NAMALWA (cell line): ENCODE data around the gene P2RY14.
"Not testable (repeated sequence)": the region's sequence is repeated elsewhere in the genome, so short reads cannot be mapped to it uniquely, and the experiment has no call there.

Experiments
- DNase-seq: peaks from one replicate; pipeline ENCODE4 v3.0.0-alpha.2; 2015; ENCODE audit warnings: low spot score

P2RY14 gene

DNA sequence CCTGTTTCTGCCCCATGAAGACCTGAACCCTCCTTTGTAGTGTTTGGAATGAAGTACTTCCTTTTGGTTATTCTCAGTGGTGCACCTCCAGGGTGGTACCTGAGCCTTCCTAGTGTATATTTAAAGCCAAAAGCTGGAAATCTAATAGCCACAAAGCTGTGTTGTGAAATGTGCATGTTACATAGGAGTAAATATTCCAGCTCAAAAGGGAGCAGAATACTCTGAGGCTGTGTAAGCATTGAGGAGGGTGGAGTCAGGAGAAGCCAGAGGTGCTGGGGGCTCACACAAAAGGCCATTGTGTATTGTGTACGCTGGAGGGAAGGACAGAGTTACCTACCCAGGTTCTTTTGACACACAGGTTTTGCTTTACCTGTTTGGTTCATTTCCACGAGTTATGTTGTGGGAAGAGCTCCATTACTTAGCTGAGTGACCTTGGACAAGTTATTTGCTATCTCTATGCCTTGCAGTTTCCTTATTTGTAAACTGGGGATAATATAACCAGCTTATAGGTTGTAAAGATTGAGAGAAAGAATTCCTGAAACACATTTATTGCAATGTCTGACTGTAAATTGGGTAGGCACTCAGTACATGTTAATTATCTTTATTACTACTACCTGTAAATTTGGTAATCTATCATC, 100.0 kb downstream of the P2RY14 start:
- no peak for DNase-seq

- DNase-seq, result no peak
These were observed 102.4 kb downstream of the P2RY14 start for GRCh38 chr3:151175952-151176351.

GRCh38 chr3:151174351-151174750, 104.0 kb downstream of the P2RY14 start:
- DNase-seq, result no peak

- peak; percentile 25 for DNase-seq
These were observed 107.1 kb downstream of the P2RY14 start for GRCh38 chr3:151171145-151171757.

- DNase-seq, result not testable (repeated sequence)
These were observed 108.2 kb downstream of the P2RY14 start for GRCh38 chr3:151169948-151170679.

DNA sequence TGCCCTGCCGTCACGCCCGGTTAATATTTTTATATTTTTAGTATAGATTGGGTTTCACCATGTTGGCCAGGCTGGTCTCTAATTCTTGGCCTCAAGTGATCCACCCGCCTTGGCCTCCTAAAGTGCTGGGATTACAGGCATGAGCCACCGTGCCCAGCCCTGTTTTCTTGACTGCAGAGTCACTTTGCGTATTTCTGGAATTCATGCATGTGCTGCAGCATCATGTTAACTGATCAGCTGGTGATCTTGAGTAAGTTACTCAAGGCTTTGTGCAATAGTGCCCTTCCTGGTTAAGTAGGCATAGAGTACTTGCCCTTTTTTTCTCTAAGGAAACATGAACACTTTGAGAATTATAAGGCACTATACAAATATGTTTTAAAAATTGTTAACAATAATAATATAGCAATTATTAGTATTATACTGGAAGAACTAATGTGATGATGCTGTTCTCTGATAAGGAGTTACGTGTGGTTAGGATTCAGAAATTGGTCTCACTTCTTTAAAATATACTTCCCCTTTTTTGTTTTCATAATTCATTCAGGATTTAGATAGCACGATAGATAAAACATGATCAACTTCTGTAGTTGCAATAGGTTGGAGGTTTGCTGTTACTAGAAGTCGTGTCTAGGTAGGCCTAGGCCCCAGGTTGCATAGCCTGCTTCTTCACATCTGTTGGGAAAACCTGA, 108.9 kb downstream of the P2RY14 start:
- DNase-seq, result peak; percentile 30

GRCh38 chr3:151168269-151169094, 109.9 kb downstream of the P2RY14 start:
- DNase-seq, result peak; percentile 66

DNA sequence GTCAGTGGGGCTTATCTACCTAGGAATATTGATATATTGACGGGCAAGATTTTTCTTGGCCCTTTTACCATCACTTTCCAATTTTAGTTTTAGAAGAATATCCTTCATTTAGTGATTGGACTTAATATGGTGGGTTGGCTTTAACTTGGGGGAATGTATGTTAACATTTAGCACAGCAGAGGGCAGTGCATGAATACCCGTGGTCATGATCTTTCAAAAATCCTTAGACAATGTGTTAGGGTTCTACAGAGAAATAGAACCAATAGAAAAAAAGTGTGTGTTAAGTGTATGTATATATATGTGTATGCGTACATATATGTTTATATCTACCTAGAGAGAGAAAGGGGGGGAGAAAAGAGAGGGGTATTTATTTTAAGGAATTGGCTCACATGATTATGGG, 112.2 kb downstream of the P2RY14 start:
- peak; percentile 20 for DNase-seq

DNA sequence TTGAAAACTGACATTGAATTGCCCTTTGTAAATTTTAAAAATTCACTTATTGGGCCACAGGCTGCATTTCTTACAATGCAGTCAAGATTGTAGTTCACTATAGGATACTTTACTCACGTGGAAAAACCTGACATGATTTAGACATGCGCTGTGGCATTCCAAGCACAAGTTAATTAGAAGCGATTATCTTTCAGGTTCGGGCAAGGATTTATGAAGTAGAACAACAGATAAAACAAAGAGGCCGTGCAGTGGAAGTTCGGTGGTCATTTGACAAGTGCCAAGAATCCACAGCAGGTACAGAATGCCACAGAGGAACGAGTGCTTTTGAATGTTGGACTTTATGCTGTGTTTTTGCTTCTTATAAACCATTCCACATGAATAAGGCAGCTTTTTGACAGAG, 113.1 kb downstream of the P2RY14 start:
- DNase-seq, result no peak
